NB4 (cell line): Measurements from ENCODE around the gene GLB1L3.

ENCODE experiments used
- CTCF ChIP-seq: IDR thresholded peaks from one replicate; pipeline ENCODE4 v1.5.1; 2012; ENCODE audit warnings: low read depth, low read length
- POLR2A ChIP-seq: IDR thresholded peaks from 2 replicates; pipeline ENCODE4 v1.6.1; 2011; ENCODE audit warnings: mild to moderate bottlenecking; ENCODE audit not compliant: insufficient read length; ENCODE audit errors: extremely low read depth

- TF ChIP-seq CTCF, result no peak
- no peak for TF ChIP-seq POLR2A
These were observed 30.7 kb upstream of the GLB1L3 start for GRCh38 chr11:134245434-134245833.
